Measurements from ENCODE around the gene LRMDA. TPM values are rescaled to one million over a fixed set of nuclear protein-coding genes. Genes with fewer than 3 reads are reported as not detected.

Gene LRMDA
- total and polyA plus RNA-seq, 2 of the 13 experiments (the other 11 are each of a cell fraction or from before 2014, with no cell fraction given), result 13.4 to 22.0 TPM

- FAIRE-seq (no peak), DNase-seq (ENCODE audit: low spot score) (no peak), ATAC-seq (no peak)
- Histone ChIP-seq H4K20me1 (ENCODE audit: insufficient read depth, low read length) (no peaks in the 10 kb centered on the region), H3K36me3 (replicated peaks in 1 of 2; ENCODE audit: control insufficient read depth in 1 of 2, insufficient read depth in 2 of 2, low read length in 2 of 2) (no peaks in the 10 kb centered on the region), H3K4me3 (replicated peaks in 1 of 3; ENCODE audit: insufficient read depth in 1 of 3, low read depth in 2 of 3, low read length in 3 of 3) (no peak overlapping the region), H3K9me3 (ENCODE audit: low read length) (no peaks in the 10 kb centered on the region), H3K79me2 (ENCODE audit: insufficient read depth, low read length) (peaks cover 3% of the 10 kb centered on the region), H3K27me3 (ENCODE audit: control insufficient read depth in 1 of 2, insufficient read depth in 2 of 2, low read length in 2 of 2) (no peaks in the 10 kb centered on the region), H3K4me2 (ENCODE audit: low read depth, low read length) (no peak overlapping the region), H3K9ac (ENCODE audit: insufficient read depth, low read depth, low read length) (no peak overlapping the region), H3K27ac (ENCODE audit: extremely low read length, insufficient read depth, low read length) (no peak overlapping the region), H2AFZ (ENCODE audit: low read length) (no peak overlapping the region), H3K4me1 (ENCODE audit: insufficient read depth, low read length) (peaks cover 51% of the 10 kb centered on the region)
- POLR2A ChIA-PET, result no interaction called here
- CTCF ChIA-PET (ENCODE audit: low intra/inter-chr PET ratio, low total read pairs), result no interaction called here
- in situ Hi-C loops (cut with HindIII; ENCODE audit: extremely low pct_ligation_motif_present, low pct_unique_long_range_greater_than_20kb), result no loop called here
- intact Hi-C loops (cut with micrococcal nuclease; ENCODE audit: unreplicated experiment), result no loop called here
- BruUV-seq (replicated peaks), result no TSS peak
- 100% methylated on average over 1 of the region's 1 CpG for WGBS (ENCODE audit: low lambda C conversion rate)
- no peak for TF ChIP-seq ZBTB4 (CRISPR knock-in tag; IDR thresholded peaks at IDR 0.05; ENCODE audit: borderline replicate concordance)
- no peak for TF ChIP-seq TFE3 (CRISPR knock-in tag; IDR thresholded peaks at IDR 0.05)
- no peak for TF ChIP-seq KDM5B (CRISPR knock-in tag; IDR thresholded peaks at IDR 0.05; ENCODE audit: borderline replicate concordance)
- TF ChIP-seq MTF1 (CRISPR knock-in tag; IDR thresholded peaks at IDR 0.05), result no peak
- TF ChIP-seq ETV6 (CRISPR knock-in tag; conservative IDR thresholded peaks at IDR 0.05), result no peak
- TF ChIP-seq ZSCAN29 (CRISPR knock-in tag; conservative IDR thresholded peaks at IDR 0.05), result no peak
- TF ChIP-seq ONECUT2 (CRISPR knock-in tag; IDR thresholded peaks at IDR 0.05), result no peak
- no peak for TF ChIP-seq MIER2 (CRISPR knock-in tag; IDR thresholded peaks at IDR 0.05)
- no peak for TF ChIP-seq TP53 (CRISPR knock-in tag; conservative IDR thresholded peaks at IDR 0.05)
- no peak for TF ChIP-seq ZNF224 (CRISPR knock-in tag; IDR thresholded peaks at IDR 0.05)
- TF ChIP-seq, protein P1, sequence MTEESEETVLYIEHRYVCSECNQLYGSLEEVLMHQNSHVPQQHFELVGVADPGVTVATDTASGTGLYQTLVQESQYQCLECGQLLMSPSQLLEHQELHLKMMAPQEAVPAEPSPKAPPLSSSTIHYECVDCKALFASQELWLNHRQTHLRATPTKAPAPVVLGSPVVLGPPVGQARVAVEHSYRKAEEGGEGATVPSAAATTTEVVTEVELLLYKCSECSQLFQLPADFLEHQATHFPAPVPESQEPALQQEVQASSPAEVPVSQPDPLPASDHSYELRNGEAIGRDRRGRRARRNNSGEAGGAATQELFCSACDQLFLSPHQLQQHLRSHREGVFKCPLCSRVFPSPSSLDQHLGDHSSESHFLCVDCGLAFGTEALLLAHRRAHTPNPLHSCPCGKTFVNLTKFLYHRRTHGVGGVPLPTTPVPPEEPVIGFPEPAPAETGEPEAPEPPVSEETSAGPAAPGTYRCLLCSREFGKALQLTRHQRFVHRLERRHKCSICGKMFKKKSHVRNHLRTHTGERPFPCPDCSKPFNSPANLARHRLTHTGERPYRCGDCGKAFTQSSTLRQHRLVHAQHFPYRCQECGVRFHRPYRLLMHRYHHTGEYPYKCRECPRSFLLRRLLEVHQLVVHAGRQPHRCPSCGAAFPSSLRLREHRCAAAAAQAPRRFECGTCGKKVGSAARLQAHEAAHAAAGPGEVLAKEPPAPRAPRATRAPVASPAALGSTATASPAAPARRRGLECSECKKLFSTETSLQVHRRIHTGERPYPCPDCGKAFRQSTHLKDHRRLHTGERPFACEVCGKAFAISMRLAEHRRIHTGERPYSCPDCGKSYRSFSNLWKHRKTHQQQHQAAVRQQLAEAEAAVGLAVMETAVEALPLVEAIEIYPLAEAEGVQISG (CRISPR knock-in tag; IDR thresholded peaks at IDR 0.05), result no peak
These were observed 4.5 kb upstream of the LRMDA start for GRCh38 chr10:75426880-75427279.

Data from HepG2 (cell line).